Stimulated activated CD8-positive, alpha-beta memory T cell treated with anti-CD3 and anti-CD28 coated beads, Interleukin-4, amount 100 ng/mL, for 1 hour (primary cell): Measurements from ENCODE around the gene LGR6.

Experiments
- DNase-seq, 2 donors: peaks; one replicate each; pipeline ENCODE4 v3.0.0-alpha.2; 2020; ENCODE audit warnings: low read depth in 2 of 2, low spot score in 1 of 2

Gene LGR6

GRCh38 chr1:202199040-202199889, 5.7 kb downstream of the LGR6 start:
- DNase-seq: no peak

GRCh38 chr1:202200112-202200548, 6.5 kb downstream of the LGR6 start:
- no peak for DNase-seq

- DNase-seq: no peak
Measured at GRCh38 chr1:202200669-202201068, 7.1 kb downstream of the LGR6 start.

GRCh38 chr1:202201266-202201665, 7.7 kb downstream of the LGR6 start:
- no peak for DNase-seq

GRCh38 chr1:202201971-202202370, 8.4 kb downstream of the LGR6 start:
- no peak for DNase-seq

- no peak for DNase-seq
Measured at GRCh38 chr1:202202500-202203168, 9.0 kb downstream of the LGR6 start.

- DNase-seq: no peak
Measured at GRCh38 chr1:202203238-202204039, 9.8 kb downstream of the LGR6 start.

GRCh38 chr1:202204065-202204464, 10.5 kb downstream of the LGR6 start:
- no peak for DNase-seq

GRCh38 chr1:202205523-202206190, 12.1 kb downstream of the LGR6 start:
- DNase-seq: no peak

GRCh38 chr1:202207292-202207691, 13.7 kb downstream of the LGR6 start:
- DNase-seq: no peak

- no peak for DNase-seq
Measured at GRCh38 chr1:202208351-202208857, 14.8 kb downstream of the LGR6 start.

GRCh38 chr1:202210385-202210784, 16.8 kb downstream of the LGR6 start:
- no peak for DNase-seq

- no peak for DNase-seq
Measured at GRCh38 chr1:202210969-202211368, 17.4 kb downstream of the LGR6 start.

- no peak for DNase-seq
Measured at GRCh38 chr1:202212787-202213186, 19.2 kb downstream of the LGR6 start.

- DNase-seq: no peak
Measured at GRCh38 chr1:202213361-202214088, 19.9 kb downstream of the LGR6 start.

GRCh38 chr1:202214089-202214843, 20.7 kb downstream of the LGR6 start:
- DNase-seq: no peak

GRCh38 chr1:202215472-202216130, 22.0 kb downstream of the LGR6 start:
- no peak for DNase-seq

GRCh38 chr1:202216691-202217090, 23.1 kb downstream of the LGR6 start:
- DNase-seq: no peak

GRCh38 chr1:202217516-202217915, 23.9 kb downstream of the LGR6 start:
- no peak for DNase-seq
